Stimulated activated naive CD8-positive, alpha-beta T cell treated with anti-CD3 and anti-CD28 coated beads, Interleukin-15, Interleukin-2, amounts not matched to agents 100 U/mL and 50 U/mL, for 24 hours (primary cell): ENCODE measurements around the gene B4GALT4.
"Not testable (repeated sequence)": the region's sequence is repeated elsewhere in the genome, so short reads cannot be mapped to it uniquely, and the experiment has no call there.

ENCODE experiments used
- ATAC-seq: fragments of 150-1000 bp; cut with Tn5 transposase; one replicate; pipeline ENCODE4 v1.10.0; 2021
- DNase-seq: peaks from one replicate; pipeline ENCODE4 v3.0.0; 2021

B4GALT4 gene

GRCh38 chr3:119195911-119196310, 44.8 kb downstream of the B4GALT4 start:
- ATAC-seq: no peak
- no peak for DNase-seq

- no peak for DNase-seq
Measured at GRCh38 chr3:119195151-119195476, 45.6 kb downstream of the B4GALT4 start.

GRCh38 chr3:119194237-119195150, 46.2 kb downstream of the B4GALT4 start:
- ATAC-seq: no peak

More at GRCh38 chr3:119195151-119195476, 45.6 kb downstream of the B4GALT4 start:
- no peak for ATAC-seq

GRCh38 chr3:119191800-119192199, 48.9 kb downstream of the B4GALT4 start:
- ATAC-seq: no peak
- no peak for DNase-seq

More at GRCh38 chr3:119194237-119195150, 46.2 kb downstream of the B4GALT4 start:
- no peak for DNase-seq

- DNase-seq: no peak
- no peak for ATAC-seq
Measured at GRCh38 chr3:119187266-119187665, 53.4 kb downstream of the B4GALT4 start.

- ATAC-seq (peak; percentile 67), DNase-seq (no peak)
Measured at GRCh38 chr3:119184796-119185570, 55.7 kb downstream of the B4GALT4 start.

- ATAC-seq: no peak
- DNase-seq: no peak
Measured at GRCh38 chr3:119184111-119184510, 56.6 kb downstream of the B4GALT4 start.

- no peak for DNase-seq
- ATAC-seq: no peak
Measured at GRCh38 chr3:119181765-119182164, 58.9 kb downstream of the B4GALT4 start.

- ATAC-seq (no peak), DNase-seq (no peak)
Measured at GRCh38 chr3:119177321-119177720, 63.4 kb downstream of the B4GALT4 start.

GRCh38 chr3:119176778-119177177, 63.9 kb downstream of the B4GALT4 start:
- DNase-seq: no peak
- no peak for ATAC-seq

- no peak for ATAC-seq
- no peak for DNase-seq
Measured at GRCh38 chr3:119175872-119176756, 64.6 kb downstream of the B4GALT4 start.

- DNase-seq: no peak
- no peak for ATAC-seq
Measured at GRCh38 chr3:119173325-119173724, 67.4 kb downstream of the B4GALT4 start, which contains the start of gene UPK1B. Gene UPK1B (plus strand): TSS chr3:119173598. CDS start chr3:119186742, 13,144 bp downstream.

- DNase-seq (no peak), ATAC-seq (no peak)
Measured at GRCh38 chr3:119170821-119171220, 69.9 kb downstream of the B4GALT4 start.

- DNase-seq: not testable (repeated sequence)
Measured at GRCh38 chr3:119164745-119165144, 75.9 kb downstream of the B4GALT4 start.

More at GRCh38 chr3:119164745-119165144, 75.9 kb downstream of the B4GALT4 start:
- ATAC-seq: not testable (repeated sequence)
